HG02678 (cell line): ENCODE results near the gene USP36.
"Not testable (repeated sequence)": the region's sequence is repeated elsewhere in the genome, so short reads cannot be mapped to it uniquely, and the experiment has no call there.

Experiments
- ATAC-seq: cut with Tn5 transposase; IDR thresholded peaks from one replicate; pipeline ENCODE4 v1.9.1; 2021; ENCODE audit warnings: mild to moderate bottlenecking, moderate library complexity; ENCODE audit not compliant: unreplicated experiment

USP36 gene

GRCh38 chr17:78794864-78795640, 45.6 kb downstream of the USP36 start:
- no peak for ATAC-seq

- ATAC-seq, result no peak
Measured at GRCh38 chr17:78794399-78794798, 46.2 kb downstream of the USP36 start.

GRCh38 chr17:78793968-78794367, 46.6 kb downstream of the USP36 start:
- no peak for ATAC-seq

DNA sequence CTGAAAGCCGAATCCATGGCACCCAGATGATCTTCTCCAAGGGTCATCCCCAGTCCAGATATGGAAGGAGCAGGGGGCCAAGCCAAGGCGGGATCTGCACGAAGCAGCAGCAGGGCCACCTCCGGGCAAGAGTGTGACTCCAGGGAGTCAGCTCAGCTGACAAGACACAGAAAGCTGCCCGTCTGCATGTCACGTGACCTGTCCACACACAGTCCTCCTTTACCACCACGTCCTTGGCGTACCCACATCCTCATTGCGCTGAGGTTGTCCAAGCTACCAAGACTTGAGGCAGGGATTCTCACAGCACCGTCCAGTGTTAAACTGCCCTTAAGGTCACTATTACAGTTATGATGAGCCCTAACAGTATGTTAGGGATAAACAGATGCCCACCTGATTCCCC, 47.2 kb downstream of the USP36 start:
- ATAC-seq, result no peak

DNA sequence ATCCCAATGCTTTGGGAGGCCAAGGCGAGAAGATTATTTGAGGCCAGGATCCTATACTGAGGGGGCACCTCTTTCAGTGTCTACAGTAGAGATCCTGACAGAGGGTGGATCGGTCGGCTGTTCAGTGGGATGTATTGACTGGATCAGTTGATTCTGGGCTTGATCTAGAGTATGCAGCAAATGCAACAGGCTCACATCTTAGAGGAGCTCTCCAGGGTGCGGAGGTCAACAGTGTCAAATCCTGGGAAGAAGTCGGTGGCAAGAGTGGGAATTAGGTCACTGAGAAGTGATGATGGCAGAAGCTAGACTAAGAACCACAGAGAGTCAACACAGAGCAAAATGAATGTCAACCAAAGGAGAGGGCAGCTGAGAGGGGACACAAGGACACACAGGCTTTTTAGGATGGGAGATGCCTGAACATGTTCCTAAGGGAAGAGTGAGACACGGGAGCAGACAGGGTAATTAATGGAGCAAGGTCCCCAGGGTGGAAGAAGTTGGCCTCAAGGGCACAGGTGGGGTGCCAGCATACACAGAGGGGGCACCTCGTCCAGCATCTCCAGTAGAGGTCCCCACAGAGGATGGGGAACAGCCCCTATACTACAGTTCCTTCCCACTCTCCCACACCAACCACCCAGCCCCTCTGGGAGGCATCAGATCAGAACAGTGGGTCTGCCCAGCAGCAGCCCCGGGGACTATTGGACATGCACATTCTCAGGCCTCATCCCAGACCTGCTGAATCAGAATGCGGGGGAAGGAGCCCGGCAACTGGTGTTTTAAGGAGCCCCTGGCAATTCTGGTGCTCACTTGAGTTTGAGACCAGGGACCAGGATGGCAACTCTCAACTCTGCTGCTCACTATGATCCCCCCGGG, 48.5 kb downstream of the USP36 start:
- no peak for ATAC-seq

- no peak for ATAC-seq
Measured at GRCh38 chr17:78790552-78790951, 50.1 kb downstream of the USP36 start.

GRCh38 chr17:78789663-78790181, 50.9 kb downstream of the USP36 start:
- no peak for ATAC-seq

GRCh38 chr17:78789149-78789662, 51.4 kb downstream of the USP36 start:
- no peak for ATAC-seq

DNA sequence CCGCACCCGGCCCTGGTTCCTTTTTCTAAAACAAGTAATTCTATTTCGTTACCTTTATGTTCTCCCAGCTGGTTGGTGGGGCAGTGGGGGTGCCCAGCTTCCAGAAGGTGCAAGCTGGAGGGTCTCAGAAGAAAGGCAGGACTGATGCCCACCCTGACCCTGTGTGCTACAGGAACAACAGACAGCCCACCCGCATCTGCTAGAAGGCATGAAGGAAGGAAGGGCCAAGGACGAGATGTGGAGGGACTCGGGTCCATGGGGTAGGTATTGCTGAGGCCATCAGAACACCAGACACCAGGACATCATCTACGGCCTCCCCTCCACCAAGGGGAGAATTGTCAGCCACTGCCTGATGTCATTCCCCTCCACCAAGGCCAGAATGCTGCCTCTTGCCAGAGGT, 52.2 kb downstream of the USP36 start:
- ATAC-seq, result no peak

DNA sequence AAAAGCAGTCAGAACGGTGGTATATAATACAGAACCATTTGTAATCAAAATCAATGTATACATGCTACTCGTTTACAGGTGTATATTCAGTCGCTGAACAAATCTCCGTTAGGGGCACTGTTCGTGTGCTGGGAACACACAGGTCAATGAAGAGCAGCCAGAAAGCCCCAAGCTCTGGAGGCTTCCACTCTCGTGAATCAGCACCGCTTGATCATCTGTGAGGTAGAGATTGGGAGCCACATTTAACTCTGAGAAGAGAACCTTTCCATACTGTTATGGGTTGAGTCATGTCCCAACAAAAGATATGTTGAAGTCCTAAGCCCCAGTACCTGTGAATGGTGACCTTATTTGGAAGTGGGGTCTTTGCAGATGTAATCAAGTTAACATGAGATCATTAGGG, 53.2 kb downstream of the USP36 start:
- ATAC-seq, result no peak

- ATAC-seq, result no peak
Measured at GRCh38 chr17:78785663-78786057, 55.0 kb downstream of the USP36 start.

DNA sequence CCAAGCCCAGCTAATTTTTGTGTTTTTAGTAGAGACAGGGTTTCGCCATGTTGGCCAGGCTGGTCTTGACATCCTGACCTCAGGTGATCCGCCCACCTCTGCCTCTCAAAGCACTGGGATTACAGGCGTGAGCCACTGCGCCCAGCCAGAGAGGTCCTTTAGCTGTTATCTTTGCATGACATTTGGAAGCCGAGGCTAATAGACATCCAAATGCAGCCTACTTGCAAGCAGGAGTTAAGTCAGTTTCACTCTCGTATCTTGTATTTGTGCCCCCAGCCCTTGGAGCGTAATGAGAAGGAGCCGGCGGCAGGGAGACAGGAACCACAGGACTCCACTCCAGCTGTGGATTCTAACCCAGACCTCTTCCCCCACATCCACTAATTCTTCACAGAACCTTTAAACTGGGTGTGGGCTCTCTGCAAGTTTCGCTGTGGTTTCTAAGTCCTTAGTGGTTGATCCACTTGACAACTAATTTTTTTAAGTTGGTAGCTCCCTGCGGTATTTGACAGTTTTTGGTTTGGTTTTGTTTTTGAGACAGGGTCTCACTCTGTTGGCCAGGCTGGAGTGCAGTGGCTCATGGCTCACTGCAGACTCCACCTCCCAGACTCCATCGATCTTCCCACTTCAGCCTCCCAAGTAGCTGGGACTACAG, 55.5 kb downstream of the USP36 start:
- ATAC-seq, result no peak

DNA sequence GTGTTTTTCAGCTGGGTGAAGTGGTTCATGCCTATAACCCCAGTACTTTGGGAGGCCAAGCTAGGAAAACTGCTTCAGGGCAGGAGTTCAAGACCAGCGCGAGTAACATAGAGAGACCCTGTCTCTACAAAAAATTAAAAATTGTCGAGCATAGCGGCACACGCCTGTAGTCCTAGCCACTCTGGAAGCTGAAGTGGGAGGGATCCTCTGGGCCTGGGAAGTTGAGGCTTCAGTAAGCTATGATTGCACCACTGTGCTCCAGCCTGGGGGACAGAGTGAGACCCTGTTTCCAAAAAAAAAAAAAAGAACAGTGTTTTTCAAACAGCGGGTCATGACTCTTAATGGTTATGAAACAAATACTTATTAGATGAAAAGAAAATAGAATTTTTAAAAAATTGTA, 56.3 kb downstream of the USP36 start:
- ATAC-seq, result no peak

GRCh38 chr17:78783711-78784324, 56.8 kb downstream of the USP36 start:
- no peak for ATAC-seq

GRCh38 chr17:78781893-78782304, 58.7 kb downstream of the USP36 start, which contains the start of gene CYTH1:
TSS of gene CYTH1 (minus strand) at chr17:78782273. CDS start at chr17:78782223, 50 bp downstream.
- peak; percentile 9 for ATAC-seq

DNA sequence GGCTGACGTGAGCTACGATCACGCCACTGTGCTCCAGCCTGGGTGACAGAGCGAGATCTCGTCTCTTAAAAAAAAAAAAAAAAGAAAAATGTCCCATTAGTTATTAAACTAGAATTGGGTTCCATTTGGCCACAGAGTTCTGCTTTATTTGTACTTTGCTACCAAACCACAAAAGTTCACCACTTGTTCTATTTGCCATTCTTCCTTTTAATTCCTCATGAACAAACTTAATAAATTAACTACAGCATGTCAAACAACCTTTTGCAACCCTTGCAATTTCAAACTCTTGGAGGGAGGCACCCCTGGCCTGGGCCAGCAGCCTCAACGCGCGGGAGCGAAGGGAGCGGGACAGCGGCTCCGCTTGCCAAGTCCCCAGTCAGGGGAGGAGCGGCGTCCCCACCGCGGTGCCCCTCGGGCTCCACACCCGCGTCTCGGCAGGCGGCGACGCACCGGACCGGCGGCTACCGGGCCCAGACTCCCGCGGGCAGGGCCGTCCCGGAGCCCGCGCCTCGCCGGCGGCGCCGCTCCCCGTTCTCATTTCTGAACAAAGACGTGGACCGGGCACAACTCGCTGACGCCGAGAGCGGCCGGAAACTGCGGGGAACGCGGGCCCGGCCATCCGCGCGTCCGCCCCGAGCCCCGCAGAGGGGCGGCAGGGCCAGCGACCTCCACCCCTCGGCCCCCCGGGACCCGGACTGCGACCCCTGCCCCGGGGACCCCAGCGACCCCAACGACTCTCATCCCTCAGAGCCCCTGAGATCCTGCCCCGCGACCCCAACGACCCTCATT, 59.3 kb downstream of the USP36 start:
- ATAC-seq, result peak; percentile 16

DNA sequence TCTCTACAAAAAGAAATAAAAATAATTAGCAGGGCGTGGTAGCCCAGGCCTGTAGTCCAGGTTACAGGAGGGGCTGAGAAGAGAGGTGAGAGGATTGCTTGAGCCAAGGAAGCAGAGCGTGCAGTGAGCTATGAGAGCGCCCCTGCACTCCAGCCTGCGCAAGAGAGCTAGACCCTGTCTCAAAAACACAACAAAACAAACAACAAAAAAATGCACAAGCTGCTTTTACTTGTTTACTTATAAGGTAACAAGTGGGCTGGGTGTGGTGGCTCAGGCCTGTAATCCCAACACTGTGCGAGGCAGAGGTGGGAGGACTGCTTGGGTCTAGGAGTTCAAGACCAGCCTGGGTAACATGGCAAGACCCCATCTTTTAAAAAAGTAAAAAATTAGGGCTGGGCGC, 60.3 kb downstream of the USP36 start:
- no peak for ATAC-seq

- no peak for ATAC-seq
Measured at GRCh38 chr17:78779850-78780249, 60.8 kb downstream of the USP36 start.

DNA sequence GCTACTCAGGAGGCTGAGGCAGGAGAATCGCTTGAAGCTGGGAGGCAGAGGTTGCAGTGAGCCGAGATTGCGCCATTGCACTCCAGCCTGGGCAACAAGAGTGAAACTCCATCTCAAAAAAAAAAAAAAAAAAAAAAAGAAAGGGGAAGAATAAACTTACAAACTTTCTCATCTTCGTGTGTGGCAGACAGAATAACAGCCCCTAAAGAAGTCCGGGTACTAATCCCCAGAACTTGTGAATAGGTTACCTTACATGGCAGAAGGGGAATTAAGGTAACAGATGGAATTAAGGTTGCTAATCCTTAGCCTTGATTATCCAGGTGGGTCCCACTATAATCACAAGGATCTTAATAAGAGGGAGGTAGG, 61.3 kb downstream of the USP36 start:
- not testable (repeated sequence) for ATAC-seq

GRCh38 chr17:78777881-78778280, 62.7 kb downstream of the USP36 start:
- no peak for ATAC-seq
